GM18868 (cell line): Measurements from ENCODE around the gene CASP3.
"Not testable (repeated sequence)": the region's sequence is repeated elsewhere in the genome, so short reads cannot be mapped to it uniquely, and the experiment has no call there.

Experiments
- ATAC-seq: cut with Tn5 transposase; IDR thresholded peaks from one replicate; pipeline ENCODE4 v1.9.1; 2021; ENCODE audit warnings: mild to moderate bottlenecking, moderate library complexity; ENCODE audit not compliant: unreplicated experiment

The CASP3 gene

GRCh38 chr4:184636897-184637296 lies 12.3 kb downstream of the CASP3 start:
- no peak for ATAC-seq

- no peak for ATAC-seq
Observed at GRCh38 chr4:184636144-184636543, 13.1 kb downstream of the CASP3 start.

- ATAC-seq = no peak
Observed at GRCh38 chr4:184635381-184635780, 13.9 kb downstream of the CASP3 start.

- ATAC-seq = no peak
Observed at GRCh38 chr4:184632842-184633241, 16.4 kb downstream of the CASP3 start.

- no peak for ATAC-seq
Observed at GRCh38 chr4:184628103-184628502, 21.1 kb downstream of the CASP3 start.

GRCh38 chr4:184625783-184626596 lies 23.3 kb downstream of the CASP3 start:
- not testable (repeated sequence) for ATAC-seq

- no peak for ATAC-seq
Observed at GRCh38 chr4:184624972-184625554, 24.2 kb downstream of the CASP3 start.

GRCh38 chr4:184624504-184624903 lies 24.7 kb downstream of the CASP3 start:
- not testable (repeated sequence) for ATAC-seq

- ATAC-seq = no peak
Observed at GRCh38 chr4:184621518-184621917, 27.7 kb downstream of the CASP3 start.

- ATAC-seq = no peak
Observed at GRCh38 chr4:184620212-184620867, 28.9 kb downstream of the CASP3 start.

- ATAC-seq = no peak
Observed at GRCh38 chr4:184617600-184618196, 31.5 kb downstream of the CASP3 start.

- ATAC-seq = peak; percentile 65
Observed at GRCh38 chr4:184616633-184617551, 32.4 kb downstream of the CASP3 start.

- ATAC-seq = not testable (repeated sequence)
Observed at GRCh38 chr4:184616168-184616567, 33.1 kb downstream of the CASP3 start.

- ATAC-seq = no peak
Observed at GRCh38 chr4:184614509-184614908, 34.7 kb downstream of the CASP3 start.

- no peak for ATAC-seq
Observed at GRCh38 chr4:184613405-184613804, 35.8 kb downstream of the CASP3 start.

GRCh38 chr4:184612074-184612473 lies 37.2 kb downstream of the CASP3 start:
- ATAC-seq = no peak

- not testable (repeated sequence) for ATAC-seq
Observed at GRCh38 chr4:184607429-184607828, 41.8 kb downstream of the CASP3 start.

- not testable (repeated sequence) for ATAC-seq
Observed at GRCh38 chr4:184602857-184603256, 46.4 kb downstream of the CASP3 start.

- not testable (repeated sequence) for ATAC-seq
Observed at GRCh38 chr4:184600982-184601381, 48.3 kb downstream of the CASP3 start.

- ATAC-seq = no peak
Observed at GRCh38 chr4:184599492-184600135, 49.6 kb downstream of the CASP3 start.
